Retina (tissue), 1 donor: Measurements from ENCODE around the gene MAL.

Experiments
- DNase-seq: peaks from one replicate; pipeline ENCODE4 v3.0.0-alpha.2; 2016

Gene MAL

DNA sequence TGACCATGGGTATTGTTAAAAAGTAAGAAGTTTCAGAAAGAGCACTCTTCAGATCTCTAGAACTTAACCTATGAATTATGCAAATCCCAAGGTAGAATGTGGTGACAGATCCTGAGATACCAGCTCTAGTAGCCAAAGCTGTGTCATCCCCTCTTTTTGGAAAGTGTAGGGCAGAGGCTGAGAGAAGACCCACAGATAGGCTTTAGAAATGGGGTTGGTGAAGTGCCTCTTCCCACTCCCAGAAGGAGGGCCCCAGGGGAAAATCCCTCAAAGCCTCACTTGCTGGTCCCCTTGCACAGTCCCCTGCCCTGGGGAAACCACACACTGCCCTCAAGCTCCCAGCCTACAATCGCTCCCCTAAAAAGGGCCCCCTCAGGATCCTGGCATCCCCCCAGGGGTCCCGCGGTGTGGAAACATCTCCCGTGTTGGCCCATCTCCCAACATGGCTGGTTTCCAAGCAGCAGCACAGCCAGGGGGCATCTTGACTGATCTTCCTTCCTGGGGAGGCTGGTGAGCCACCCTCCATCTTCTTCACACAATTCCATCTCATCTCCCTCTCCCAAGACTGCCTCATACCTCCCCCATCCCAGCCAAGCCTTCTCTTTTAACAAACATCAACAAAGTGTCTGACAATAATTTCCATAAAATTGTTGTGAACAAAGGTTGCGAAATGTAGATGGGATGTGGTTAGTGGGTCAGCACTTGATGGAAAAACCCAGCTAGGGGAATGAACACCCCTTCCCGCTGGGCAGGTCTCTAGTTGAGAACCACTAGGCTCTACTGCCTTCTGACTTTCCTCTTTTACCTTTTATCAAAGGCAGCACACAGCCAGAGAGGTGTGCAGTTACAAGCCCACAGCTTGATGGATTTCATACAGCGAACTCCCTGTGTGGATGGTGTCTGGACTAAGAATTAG lies 25.1 kb downstream of the MAL start:
- DNase-seq: no peak

DNA sequence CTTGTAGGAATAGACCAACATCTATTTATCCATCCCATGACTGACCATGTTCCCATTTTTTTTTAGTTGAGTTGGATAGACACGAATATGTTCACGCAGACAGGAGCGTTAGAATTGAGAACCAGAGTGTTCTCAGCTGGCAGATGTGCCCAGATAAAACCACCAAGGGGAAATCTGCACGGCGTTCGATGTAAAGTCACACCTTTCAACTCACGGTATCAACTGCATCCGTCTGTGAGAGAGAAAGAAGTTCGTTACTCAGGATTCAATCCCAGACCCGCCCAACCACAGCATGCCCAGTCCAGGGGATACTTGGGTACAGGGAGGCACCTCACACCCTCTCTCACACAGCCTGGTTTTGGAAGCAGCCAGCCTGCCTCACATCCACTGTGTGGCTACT lies 26.1 kb downstream of the MAL start:
- DNase-seq: no peak

DNA sequence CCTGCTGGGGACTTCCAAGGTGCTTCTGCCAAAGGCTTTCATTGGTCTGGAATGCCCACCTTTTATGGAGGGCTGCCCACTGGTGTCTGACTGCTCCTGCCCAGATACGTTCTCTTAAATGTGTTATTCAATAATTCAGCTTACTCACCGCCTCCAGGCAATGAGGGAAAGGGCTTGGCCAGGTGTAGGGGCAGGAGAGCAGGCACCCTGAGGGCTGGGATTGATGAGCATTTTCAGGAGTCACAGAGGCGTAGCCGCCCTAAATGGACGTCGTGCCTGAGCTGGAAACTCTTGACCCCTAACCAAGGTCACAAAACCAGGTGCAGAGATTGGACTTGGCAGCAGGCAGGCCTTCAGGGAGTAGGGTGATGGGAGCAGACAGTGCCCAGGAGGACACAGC lies 26.8 kb downstream of the MAL start:
- DNase-seq: no peak

DNA sequence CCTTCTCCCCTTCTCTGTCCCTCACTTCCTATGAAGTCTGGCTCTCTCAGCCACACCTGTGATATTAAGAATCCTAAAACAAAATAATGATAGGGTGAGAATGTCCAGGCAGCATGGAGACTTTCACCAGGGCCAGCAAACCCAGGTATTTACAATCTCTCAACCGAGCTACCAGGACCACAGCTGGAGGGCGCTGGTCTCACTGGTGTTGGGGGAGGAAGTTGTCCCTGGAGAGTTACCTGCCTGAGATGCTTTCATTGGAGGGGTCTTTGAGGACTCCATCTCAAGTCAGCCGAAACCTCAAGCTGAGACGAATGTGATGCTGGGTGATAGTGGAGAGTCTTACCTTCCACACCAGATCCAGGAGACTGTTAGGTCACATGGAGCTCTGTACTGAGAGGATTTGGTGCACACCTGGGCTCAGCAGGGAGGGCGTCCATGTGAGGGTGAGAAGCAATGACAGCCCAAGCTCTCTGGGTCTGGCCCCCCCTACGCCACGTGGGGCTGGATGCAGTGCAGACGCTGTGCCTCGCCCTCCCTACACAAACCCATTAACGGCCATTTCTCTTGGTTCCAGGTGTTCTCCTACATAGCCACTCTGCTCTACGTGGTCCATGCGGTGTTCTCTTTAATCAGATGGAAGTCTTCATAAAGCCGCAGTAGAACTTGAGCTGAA lies 27.4 kb downstream of the MAL start:
- no peak for DNase-seq

DNA sequence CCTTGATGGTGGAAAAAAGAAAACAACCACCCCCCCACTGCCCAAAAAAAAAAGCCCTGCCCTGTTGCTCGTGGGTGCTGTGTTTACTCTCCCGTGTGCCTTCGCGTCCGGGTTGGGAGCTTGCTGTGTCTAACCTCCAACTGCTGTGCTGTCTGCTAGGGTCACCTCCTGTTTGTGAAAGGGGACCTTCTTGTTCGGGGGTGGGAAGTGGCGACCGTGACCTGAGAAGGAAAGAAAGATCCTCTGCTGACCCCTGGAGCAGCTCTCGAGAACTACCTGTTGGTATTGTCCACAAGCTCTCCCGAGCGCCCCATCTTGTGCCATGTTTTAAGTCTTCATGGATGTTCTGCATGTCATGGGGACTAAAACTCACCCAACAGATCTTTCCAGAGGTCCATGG lies 28.0 kb downstream of the MAL start:
- DNase-seq: no peak

DNA sequence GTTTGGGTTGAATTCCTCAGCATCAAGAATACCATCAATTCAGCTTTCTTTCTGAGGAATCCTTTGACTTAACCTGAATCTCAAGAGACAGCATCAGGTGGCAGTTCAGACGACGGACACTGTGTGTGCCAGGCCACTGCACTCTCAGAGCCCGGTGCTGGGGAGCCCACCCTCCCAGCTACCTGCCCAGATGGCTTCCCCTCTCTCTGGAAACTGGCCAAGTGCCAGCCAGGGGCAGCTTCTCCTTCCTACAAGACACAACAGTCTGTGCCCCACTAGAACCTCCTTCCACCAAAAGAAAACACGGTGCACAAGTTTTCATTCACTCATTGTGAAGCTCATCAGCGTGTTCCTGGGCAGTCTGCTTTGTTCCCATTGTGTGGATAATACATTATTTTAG lies 28.5 kb downstream of the MAL start:
- DNase-seq: no peak

DNA sequence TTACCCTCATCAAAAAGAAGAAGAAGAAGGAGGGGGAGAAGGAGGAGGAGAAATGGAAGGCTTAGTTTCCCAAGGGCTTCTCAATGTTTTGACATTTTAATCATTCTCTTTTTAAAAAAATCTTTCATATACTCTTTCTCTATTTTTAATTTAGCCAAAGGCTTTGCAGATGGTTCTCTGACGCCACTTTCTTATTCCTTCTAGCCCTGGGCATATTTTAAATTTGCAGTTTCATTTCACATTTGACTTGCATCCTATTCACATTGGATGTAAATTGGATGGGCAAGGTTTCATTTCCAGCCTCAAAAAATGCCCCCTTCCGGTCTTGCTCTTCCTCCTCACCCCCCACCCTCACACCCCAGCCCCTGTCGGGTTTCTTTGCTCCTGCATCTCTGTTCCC lies 29.8 kb downstream of the MAL start:
- DNase-seq: no peak

DNA sequence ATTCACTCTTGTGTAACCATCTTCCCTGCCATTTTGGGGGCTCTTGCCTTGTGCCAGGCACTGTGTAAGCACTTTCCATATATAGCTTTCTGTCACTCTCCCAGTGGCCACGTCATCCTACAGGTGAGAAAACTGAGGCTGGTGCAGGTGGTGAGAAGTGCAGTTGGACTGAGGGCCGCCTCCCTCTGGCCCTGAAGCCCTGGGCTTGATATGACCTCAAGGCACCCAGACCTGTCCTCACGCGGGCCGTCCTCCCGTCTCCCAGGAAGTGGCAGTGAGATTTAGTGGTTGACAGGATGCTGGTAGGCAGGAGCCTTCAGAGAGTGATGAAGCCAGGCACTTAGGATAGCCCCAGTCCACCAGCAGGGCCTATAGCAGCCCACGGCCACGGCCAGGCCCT lies 30.5 kb downstream of the MAL start:
- DNase-seq: no peak

DNA sequence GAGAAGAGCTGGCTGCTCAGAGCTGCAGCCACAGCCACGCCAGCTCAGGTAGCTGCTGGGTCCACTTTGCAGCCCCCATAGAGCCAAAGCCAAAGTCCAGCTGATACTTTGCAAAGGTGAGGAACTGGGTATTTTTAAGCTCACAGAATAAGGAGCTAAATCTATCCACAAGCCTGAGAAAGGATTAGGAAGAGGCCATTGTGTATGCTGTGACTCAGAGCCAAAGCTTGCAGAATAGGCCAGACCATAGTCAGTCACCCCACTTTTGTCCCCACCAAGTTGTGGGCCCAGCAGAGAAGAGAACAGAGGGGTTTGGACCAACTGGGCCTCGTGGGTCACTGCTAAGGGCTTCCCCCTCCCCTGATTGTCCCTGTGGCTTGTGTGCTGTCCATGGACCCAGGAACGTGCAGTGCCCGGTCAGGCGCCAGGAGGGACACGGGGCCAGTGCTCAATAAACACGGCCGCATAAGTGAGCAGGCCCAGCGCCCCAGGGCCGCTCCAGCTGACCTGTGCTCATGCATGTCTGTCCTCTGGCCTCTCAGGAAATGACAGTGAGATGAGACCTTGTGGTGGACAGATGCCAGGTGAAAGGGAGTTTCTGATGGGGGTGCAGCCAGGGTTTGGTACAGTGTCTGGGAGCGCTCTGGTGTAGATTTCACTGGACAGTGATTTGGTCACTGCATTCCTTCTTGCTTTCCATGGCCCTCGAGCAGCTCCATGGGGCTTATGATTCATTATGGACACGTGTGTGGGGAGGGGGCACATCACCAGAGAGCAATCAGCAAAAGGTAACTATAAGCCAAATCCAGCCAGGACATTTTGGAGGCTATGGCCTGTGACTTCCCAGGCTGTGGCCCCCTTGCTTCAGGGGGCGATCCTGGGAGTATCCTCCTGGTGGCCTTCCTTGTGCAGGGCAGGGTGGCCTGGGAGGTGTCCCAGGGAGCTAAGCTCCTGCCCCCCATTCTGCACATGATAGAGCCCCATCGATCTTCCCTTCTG lies 31.3 kb downstream of the MAL start:
- DNase-seq: no peak

DNA sequence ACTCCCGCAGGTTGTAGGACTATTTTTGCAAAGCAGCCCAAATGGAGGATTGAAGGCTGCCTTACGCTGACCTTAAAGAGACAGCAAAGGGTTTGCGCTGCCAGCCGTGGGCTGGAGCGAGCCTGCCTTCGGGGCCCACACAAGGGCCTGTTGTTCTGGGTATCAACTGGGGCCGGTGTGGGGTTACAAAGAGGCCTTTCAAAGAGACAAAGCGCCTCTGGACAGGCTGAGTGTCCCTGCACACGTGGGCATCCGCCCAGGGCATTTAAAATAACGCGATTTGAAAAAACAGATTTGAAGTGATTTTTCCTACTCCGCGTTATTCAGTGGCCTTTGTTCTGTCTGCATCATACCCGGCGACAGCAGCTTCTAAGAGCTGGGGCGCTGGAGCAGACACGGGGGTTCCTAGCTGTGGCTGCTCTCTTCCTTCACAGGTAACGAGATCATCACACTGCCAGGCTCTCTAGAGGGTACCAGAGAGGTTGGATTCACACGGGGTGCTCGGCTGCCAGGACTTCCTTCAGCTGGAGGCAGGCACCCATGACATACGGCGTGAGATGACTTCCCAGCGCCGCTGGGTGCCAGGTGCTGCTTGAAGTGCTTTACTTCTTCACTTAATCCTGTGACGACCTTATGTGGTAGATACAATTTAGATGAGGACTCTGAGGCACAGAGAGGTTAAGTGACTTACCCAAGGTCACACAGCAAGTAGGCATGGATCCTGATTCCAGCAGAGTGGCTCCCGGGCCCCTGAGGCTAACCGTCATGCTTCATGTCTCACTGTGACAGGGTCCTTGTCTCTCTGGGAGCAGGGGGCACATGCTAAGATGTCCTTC lies 32.2 kb downstream of the MAL start:
- peak; percentile 65 for DNase-seq

DNA sequence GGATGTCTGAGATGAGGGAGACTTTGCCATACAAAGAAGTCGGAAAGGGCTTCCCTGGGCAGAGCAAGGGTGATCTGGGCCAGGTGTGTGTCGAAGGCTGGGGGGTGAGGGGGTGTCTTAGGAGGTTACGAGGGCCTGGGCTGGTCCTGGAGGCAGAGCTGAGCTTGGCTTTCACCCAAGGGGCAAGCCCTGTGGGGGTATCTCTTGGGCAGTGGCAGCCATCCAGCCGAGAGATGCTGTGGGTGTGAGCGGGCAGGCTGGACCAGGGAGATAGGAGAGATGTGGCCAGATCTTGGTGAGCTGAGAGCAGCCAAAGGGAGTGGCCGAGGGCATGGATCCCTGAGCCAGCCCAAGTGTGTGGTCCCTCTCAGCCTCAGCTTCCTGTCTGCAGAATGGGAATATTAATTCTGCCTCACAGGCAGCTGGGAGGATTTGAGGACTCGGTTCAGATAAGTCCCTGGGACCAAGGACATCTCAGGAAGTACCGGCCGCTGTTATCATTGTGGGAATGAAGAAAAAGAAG lies 33.0 kb downstream of the MAL start:
- DNase-seq: no peak

DNA sequence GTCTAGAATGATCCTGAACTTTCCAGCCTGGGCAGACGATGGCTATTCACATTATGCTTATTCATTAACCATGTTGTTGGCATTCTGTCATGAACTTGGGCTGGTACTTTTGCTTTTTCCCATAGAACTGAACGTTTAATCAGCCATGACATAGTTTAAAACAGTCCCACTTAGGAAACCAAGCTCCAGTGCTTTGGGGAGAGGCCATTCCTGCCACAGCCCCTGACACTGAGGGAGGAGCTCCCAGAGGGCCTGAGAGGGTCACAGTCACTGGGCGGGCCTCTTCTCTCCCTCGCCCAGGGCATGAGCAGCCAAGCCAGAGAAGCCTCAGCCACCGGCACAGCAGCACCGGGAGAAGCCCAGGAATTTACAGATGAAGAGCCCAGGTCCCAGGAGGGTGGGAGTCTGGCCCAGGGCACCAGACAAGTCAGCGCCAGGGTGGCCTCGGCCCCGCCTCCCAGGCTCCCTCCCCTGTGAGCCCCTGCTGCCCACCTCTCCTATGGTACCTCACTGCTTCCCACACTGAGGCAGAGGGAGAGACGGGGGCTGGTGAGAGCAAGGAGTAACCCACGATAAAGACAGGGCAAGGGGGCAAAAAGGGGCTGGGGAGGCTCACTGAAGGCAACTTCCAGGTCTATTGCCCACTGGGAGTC lies 33.6 kb downstream of the MAL start:
- DNase-seq: no peak

DNA sequence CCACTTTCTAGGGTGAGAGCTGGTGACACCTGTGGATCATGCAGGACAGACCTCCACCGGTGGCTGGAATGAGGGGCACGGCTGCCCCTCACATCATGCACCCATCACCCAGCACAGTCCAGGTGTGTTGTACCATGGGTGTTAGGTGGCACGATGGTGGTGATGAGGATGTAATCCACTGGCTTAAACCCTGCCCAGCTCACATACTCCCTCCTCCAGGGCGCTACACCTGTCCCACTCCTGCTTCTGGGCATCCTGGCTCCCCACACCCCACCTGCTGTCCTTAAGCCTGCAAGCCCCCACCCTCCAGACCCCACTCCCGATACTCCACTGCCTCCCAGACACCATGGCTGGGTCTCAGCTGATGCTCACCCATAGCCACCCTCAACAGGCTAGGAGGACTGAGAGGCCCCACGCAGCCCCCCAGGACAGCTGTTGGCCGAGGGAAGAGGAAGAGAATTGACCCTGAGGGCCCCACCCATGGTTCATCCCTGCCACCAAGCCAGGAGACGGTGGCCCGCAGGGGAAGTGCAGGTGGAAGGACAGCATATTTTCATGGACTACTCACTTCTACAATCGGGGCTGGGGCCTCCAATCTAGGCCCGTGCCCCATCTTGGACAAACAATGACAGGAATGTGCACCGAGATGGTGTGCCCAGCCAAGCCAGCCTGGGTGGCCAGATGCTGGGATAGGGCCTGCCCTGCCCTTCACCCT lies 34.3 kb downstream of the MAL start:
- DNase-seq: no peak

DNA sequence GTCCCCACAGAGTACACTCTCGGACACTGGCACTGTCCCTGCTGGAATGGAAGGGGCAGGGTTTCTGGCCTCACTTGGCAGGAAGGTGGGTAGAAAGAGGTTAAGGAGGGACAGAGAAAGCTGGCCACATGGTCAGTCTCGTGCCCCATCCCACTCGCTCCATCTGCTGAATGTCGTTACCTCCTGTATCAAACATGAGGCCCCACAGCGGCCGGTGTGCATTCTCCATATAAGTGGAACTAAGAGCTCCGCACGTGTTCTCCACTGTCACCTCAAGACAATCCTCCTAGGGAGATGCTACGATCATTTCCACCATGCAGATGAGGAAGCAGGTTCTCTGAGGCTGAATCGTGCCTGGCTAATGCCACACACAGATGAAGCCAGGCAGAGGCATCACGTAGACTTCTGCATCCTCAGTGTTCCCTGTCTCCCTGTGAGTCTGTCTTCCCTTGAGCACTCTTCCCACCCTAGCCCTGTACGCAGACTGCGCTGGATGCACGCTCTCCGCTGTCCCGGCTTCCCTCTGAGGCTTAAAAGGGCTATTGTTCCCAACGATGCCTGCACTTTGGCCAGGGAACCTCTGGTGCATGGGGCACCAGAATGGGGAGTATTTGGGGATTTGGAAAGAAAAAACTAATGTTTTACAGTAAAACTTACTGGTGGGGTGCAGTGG lies 35.1 kb downstream of the MAL start:
- no peak for DNase-seq

DNA sequence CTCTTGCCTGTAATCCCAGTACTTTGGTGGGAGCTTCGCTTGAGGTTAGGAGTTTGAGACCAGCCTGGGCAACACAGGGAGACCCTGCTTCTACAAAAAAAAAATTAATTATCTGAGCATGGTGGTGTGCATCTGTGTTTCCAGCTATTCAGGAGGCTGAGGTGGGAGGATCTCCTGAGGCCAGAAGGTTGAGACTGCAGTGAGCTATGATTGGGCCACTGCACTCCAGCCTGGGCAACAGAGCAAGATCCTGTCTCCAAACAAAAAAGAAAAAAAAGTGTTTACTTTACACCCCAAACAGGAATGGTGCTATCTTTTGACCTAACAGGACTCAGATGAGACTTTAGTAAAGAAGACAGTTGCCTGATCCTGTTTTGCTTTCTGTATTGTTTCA lies 35.6 kb downstream of the MAL start:
- DNase-seq: no peak

DNA sequence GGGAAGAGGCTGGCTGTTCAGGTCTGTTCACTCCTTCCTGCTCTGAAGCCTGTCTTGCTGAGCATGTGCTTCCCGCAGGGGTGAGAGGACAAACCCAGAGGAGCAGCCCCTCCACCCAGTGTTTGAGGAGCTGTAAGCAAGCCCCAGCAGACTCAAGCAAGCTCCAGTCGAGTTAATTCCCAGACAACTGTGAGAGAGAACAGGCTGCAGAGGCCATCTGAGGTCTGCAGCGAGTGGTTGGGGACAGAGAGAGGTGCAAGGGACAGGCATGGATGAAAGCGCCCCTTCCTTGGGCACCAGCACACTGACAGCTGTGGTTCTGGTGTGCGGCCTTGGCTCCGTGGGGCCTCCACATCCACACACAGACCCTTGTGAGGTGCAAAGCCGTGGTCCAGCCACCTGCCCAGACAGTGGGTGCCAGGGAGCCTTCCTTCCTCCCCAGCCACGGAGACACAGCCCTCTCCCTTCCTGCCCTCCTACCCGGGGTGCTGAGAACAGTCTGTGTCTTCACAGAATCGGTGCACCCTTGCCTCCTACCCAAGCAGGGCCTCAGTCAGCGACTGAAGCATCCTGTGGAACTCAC lies 36.2 kb downstream of the MAL start:
- DNase-seq: no peak

DNA sequence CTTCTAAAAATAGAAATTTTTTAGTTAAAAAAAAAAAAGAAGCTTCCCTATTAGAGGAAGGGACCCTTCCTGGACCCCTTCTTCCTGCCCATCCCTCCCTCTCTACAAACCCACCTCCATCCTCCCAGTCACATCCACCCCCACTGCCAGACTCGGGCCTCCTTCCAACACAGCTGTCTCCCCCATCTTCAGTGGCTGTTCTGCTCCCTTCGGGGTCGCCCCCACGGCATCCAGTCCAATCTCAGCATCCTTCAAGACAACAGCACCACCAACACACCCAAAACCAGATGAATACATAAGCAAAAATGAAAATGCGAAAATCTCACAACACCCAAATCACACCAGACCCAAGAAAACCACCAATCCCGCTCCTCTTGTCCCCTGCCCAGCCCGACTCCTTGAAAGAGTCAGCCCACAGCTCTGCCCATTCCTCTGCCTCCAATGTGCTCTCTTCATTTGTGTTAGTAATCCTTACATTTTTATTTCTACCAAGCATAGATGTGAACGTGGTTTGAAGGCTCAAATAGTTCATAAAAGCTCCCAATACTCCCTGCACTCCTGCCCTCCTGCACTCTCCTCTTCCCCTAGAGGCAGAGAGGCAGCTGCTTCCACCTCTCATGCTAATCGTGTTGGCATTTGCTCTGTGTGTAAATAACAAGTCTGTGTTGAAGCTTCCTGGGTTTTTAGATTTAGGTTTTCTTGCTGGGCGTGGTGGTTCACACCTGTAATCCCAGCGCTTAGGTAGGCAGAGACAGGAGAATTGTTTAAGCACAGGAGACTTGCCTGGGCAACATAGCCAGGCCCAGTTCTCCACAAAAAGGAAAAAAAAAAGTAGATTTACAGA lies 37.0 kb downstream of the MAL start:
- no peak for DNase-seq

DNA sequence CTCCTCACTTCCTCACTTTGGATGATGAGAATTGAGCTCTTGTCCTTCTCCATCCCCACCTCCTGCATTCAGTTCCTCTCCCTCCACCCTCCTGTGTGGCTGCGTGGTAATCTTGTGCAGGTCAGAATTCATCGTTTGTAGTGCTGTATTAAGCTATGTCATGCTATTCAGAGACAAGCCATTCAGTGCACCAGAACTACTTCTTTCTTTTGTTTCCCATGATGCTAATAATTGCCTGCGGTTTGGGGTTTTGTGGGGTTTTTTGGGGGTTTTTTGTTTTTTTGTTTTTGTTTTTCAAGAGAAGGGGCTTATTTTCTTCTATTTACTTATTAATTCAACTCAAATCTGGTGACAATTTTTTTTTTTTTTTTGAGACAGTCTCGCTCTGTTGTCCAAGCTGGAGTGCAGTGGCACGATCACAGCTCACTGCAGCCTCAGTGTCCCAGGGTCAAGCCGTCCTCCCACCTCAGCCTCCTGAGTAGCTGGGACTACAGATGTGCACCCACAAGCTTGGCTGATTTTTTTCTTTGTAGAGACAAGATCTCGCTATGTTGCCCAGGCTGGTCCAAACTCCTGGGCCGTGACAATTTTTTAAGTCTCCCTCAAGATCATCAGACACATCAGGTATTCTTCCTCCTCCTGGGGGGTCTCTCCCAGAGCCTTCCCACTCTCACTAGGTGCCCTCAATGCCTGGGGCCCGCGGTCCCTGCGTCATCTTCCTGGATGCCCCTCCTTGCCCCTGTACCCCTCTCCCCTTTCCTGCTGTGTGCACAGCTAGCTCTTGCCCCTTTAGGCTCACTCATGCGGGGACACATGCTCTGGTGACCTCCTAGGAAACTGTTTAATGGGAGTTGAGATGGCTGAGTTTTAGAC lies 37.8 kb downstream of the MAL start:
- no peak for DNase-seq
